NB4 (cell line): ENCODE results near the gene SRRT.

Source experiments
- CTCF ChIP-seq: IDR thresholded peaks from one replicate; pipeline ENCODE4 v1.5.1; 2012; ENCODE audit warnings: low read depth, low read length
- MYC ChIP-seq: IDR thresholded peaks from 2 replicates; pipeline ENCODE4 v1.6.1; 2011; ENCODE audit warnings: low read depth, low read length
- POLR2A ChIP-seq: IDR thresholded peaks from 2 replicates; pipeline ENCODE4 v1.6.1; 2011; ENCODE audit warnings: mild to moderate bottlenecking; ENCODE audit not compliant: insufficient read length; ENCODE audit errors: extremely low read depth
- TF ChIP-seq, protein P1 (sequence below): IDR thresholded peaks from 2 replicates; pipeline ENCODE4 v1.6.1; 2011; ENCODE audit warnings: low read depth, low read length

GRCh38 chr7:100902638-100903037, 27.7 kb downstream of the SRRT start:
- TF ChIP-seq CTCF = no peak
- no peak for TF ChIP-seq POLR2A
- TF ChIP-seq MYC = no peak
- TF ChIP-seq, protein P1, sequence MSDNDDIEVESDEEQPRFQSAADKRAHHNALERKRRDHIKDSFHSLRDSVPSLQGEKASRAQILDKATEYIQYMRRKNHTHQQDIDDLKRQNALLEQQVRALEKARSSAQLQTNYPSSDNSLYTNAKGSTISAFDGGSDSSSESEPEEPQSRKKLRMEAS = no peak
